HG02642 (cell line): ENCODE data around the gene NTM.

Source experiments
- ATAC-seq: cut with Tn5 transposase; IDR thresholded peaks from one replicate; pipeline ENCODE4 v1.9.1; 2021; ENCODE audit warnings: mild to moderate bottlenecking; ENCODE audit not compliant: unreplicated experiment, poor library complexity

Gene NTM

GRCh38 chr11:132006884-132007580, 636.6 kb downstream of the NTM start:
- no peak for ATAC-seq

DNA sequence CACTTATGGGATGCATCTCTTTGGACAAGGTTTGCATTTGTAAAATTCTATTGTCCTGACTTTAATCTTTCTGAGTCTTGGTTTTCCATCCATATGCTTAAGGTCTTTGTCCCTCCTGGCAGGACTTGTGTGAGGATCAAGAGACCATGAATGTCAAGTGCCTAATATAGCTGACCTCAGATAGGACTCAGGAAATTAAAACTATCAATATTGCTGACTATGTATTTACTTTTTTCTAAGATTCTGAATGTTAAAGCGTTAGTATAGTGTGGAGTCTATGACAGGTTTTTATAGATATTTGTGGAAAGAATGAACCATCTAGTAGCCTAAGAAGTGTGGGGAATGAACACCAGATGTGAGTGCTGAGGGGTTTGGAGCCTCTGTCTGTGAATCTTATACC, 637.8 kb downstream of the NTM start:
- no peak for ATAC-seq

DNA sequence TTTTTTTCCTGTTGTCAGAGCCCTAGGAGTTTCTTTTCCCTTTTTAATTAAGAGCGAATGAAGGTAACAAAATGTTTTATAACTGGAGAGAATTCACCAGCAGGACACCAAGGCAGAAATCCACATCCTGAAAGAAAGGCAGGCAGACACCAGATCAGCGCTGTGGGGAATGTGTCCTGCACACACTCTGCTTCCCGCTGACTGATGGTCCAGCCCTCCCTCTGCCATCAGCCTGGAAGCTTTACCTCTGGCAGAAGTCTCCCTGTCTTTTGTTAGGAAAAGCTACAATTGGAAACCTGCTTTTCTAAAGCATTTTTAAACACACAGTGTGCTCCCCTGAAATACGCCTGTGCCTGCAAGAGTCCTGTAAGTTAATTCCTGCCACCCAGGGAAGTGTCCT, 638.5 kb downstream of the NTM start:
- no peak for ATAC-seq

- no peak for ATAC-seq
These were observed 649.6 kb downstream of the NTM start for GRCh38 chr11:132020001-132020400.

DNA sequence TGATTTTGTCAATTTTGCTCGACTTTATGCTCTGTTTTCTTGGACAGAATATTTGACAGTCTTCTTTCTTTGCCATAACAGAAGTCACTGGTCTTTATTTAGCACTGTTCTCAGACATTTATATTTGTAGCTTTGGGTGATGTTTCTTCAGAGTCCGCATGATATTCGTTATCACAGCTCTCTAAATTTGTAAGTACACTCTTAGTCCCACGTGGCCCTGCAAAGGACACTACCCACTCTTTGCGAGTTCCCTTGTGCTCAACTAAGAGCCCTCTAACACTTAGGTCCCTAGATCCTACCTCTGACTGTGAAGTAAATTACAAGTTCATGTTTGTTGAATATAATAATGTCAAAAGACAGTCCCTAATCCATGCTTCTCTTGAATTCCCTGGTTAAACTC, 651.9 kb downstream of the NTM start:
- no peak for ATAC-seq

- ATAC-seq: no peak
These were observed 652.5 kb downstream of the NTM start for GRCh38 chr11:132022733-132023478.

DNA sequence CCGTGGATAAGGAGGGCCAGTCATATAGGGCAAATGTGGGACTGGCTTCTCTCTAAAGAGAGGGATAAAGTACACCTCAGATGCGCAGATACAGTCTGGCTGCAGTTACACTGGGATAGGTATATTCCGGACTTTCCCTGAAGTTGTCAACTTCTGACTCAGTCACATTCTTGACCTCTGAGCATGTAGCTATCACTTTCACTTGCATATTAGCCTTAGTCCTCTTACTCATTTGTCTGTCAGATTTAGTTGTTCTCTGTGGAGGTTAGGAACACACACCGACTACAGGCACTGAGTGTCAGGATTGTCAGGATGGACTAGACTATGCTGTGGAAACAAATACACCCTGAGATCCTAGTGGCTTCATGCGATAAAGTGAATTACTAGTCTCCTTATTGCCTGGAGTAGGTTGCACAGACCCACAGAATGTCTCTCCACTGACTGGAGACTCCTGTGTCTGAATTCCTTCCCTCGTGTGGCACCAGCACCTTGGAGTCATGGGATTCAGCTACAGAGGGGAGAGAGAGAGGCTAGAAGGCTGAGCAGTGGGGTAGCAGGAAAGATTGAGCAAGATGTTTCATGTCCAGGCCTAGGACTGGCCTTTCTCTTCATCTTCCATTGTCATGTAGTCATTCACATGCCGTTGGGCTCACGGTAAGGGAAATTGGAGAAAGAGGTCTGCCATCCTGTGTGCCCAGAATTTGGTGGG, 654.3 kb downstream of the NTM start:
- ATAC-seq: no peak

- ATAC-seq: no peak
These were observed 656.3 kb downstream of the NTM start for GRCh38 chr11:132026746-132027145.

DNA sequence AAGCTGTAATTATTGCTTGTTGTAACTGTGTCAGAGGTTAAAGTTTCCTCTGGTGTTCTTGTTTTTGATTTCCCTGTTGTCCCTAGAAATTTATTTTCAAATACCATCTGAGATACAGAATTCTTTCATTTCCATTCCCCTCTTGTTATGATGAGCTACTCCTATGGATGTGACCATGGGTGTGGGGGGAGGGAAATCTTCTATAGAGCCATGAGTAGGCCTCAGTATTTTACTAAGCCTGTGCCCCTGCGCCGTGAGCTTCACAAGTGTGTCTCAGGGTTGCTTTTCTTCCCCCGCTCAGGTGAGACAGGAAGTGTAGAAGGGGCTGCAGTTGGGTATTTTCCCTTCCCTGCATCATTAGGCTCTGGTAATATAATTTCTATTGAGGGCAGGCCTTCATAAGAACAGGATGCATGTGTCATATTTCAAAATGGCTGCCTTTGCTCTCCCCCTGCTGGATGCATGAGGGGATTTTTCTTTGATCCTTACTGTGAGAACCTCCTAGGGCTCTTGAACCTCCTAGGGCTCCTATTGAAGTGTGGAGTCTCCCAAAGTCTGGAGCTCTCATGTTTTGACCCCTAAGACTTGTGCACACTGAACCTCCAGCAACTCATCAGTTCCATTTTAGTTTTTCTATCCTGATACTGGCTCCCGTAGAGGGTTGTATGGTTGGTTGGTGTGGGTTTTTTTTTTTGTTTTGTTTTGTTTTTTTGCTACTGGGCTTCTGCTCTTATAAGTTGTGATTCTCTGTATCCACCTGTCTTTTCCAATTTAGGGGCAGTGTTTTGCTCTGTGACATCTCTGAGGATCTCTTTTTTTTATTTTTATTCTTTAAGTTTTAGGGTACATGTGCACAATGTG, 658.2 kb downstream of the NTM start:
- no peak for ATAC-seq

DNA sequence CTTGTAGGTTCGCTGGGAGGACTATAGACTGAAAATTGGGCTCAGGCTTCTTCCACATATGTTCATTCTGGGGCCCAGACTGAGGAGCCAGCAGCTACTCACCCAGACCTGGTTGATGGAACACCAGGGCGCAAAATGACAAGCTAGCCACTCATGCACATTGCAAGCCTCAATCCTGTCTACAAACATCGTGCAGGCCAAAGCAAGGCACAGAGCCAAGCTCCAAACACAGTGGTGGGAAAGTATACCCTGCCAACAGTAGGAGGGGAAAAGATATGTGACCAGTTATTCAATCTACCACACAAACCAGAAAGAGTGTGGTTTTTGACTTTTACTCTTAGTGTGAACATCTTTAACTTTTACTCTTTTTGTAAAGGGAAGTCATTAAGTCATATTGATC, 660.5 kb downstream of the NTM start:
- no peak for ATAC-seq

- no peak for ATAC-seq
These were observed 662.1 kb downstream of the NTM start for GRCh38 chr11:132032555-132032954.

DNA sequence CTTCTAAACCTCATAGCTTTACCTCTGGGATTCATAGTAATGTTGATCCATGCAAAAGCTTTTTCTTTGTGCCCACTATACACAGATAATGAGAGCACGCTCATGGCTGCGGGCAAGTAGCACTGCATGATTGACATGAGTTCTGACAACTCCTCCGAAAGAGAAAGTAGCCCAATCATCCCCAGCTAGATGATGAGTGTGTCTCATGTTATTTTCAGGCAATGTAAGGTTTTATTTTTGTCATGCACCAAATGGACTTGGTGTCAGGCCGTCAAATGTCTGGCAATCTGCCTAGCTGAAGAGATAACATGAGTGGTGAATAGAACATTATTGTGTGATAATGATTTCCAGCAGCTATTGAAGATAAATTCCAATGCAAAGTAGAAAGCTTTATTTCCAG, 662.6 kb downstream of the NTM start:
- ATAC-seq: no peak

- no peak for ATAC-seq
These were observed 664.8 kb downstream of the NTM start for GRCh38 chr11:132035228-132035627.

- no peak for ATAC-seq
These were observed 665.4 kb downstream of the NTM start for GRCh38 chr11:132035766-132036165.

GRCh38 chr11:132036220-132036619, 665.8 kb downstream of the NTM start:
- no peak for ATAC-seq

- ATAC-seq: no peak
These were observed 666.5 kb downstream of the NTM start for GRCh38 chr11:132036746-132037466.

DNA sequence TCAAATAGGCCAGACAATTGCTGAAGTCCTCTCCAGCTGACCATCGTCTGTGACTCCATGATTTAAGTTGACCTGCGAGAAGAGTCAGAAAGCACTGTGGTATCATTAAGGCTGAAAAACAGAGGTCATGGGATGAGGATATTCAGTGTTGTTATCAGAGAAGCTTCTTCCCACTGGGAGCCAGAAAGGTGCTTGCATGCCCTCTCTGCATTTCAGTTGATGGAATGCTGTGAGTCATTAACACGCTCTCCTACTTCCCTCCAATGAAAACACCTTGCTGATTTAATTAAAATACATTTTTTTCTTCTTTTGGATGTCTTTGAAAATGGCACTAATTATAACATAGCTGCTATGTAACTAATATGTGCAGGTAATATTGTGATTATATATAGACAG, 667.0 kb downstream of the NTM start:
- no peak for ATAC-seq

DNA sequence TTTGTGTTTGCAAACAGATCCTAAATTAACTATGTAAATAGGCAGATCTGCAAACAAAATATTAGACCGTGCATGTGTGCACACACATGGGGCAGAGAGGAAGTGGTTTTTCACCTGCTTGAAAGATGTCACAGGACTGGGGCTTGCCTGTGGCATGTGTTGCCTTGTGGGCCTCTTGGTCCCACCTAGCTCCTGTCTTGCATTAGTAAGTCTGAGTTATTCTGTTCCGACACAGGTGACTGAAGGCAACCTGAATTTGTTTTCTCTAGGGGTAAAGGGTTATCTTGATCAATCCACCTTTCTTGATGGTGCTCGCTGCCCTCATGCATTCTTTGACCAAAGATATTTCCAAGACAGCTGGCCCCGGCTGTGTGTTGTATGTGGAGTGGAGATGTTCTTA, 667.5 kb downstream of the NTM start:
- no peak for ATAC-seq

DNA sequence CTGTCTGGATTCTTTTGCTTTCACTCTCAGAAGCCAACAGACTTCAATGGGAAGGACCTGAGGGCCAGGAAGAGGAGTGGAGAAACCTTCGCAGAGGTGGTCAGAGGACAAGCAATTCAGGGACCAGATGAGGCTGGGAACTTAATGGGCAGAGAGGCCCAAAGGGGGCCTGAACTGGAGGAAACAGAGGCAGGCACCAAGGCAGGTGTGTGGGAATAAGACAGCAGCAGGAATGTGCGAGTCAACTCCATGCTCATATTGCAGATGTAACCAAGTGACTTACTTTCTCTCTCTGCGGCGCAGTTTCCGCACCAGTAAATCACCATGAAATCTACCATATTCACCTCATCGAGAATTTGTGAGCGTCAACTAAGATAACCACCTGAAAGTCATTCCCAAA, 669.1 kb downstream of the NTM start:
- no peak for ATAC-seq

GRCh38 chr11:132042296-132042695, 671.9 kb downstream of the NTM start:
- no peak for ATAC-seq
